GM10847 (cell line): ENCODE results near the gene ITPR3.

Experiments used
- POLR2A ChIP-seq: IDR thresholded peaks from 2 replicates; pipeline ENCODE4 v1.6.1; 2011; ENCODE audit not compliant: insufficient read length; ENCODE audit errors: extremely low read depth

Gene ITPR3

DNA sequence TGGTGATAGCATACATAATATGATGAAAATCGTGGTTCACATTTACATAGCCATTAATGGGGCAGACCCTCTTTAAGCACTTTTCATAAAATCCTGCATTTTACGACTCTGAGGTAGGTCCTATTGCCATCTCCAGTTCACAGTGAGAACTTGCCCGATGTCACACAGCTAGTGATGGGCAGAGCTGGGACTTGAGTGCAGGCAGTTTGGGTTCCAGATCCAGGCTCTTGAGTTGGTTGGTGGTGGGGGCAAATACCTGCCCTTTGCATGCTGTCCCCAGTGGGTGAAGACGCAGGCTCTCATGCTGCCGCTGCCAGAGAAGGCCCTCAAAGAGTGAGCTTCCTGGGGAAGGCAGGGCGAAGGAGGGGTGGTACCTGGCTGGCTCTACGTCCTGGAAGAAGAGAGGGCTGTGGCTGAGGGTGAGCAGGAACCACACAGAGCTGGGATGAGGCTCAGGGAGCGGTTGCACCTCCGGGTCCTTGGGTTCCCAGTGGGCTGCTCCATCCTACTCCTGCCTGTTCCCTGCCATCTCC lies 34.9 kb upstream of the ITPR3 start:
- no peak for TF ChIP-seq POLR2A

DNA sequence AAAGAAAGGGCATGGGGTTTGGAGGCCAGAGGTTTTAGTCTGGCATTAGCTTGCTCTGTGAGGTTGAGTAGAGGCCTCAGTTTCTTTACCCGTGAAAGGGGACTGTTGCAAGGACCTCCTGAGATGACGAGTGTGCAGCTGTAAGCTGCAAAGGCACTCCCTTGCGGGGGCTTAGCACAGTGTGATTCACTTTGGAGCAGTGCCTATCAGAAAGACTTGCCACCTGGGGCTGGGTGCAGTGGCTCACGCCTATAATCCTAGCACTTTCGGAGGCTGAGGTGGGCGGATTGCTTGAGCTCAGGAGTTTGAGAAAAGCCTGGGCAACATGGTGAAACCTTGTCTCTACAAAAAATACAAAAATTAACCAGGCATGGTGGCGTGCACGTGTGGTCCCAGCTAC lies 33.6 kb upstream of the ITPR3 start:
- TF ChIP-seq POLR2A: no peak

DNA sequence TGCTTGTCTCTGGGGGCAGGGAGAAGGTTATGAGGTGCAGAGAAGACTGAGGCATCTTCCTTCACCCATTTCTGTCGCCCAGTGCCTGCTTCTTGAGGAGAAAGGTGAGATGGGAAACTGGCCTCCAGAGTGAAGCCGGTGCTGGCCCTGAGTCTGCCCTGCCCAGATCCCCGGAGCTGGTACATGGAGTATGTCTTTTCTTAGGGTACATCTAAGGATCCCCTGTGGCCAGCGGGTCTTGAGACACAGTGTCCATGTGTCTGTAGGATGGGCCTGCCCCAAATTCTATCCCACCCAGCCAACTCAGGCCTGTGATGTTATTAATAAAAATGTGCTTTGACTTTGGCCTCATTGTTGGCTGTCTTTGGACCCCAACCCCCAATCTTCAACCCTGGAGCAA lies 32.2 kb upstream of the ITPR3 start:
- no peak for TF ChIP-seq POLR2A

DNA sequence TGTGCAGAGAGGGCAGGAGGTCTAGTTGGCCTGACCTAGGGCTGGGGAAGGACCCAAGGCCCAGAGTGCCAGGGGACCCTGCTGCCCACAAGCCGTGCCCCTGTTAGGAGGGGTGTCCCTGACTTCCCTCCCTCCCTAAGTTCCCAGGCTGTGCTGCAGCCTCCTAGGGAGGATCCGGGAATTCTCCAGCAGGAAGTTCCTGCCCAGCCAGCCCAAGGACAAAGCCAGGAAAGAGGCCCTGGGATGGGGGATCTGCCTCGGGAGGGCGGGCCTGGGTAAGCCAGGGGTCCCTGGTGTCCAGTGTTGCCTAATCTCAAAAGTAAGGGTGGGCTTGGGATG lies 31.8 kb upstream of the ITPR3 start:
- no peak for TF ChIP-seq POLR2A

DNA sequence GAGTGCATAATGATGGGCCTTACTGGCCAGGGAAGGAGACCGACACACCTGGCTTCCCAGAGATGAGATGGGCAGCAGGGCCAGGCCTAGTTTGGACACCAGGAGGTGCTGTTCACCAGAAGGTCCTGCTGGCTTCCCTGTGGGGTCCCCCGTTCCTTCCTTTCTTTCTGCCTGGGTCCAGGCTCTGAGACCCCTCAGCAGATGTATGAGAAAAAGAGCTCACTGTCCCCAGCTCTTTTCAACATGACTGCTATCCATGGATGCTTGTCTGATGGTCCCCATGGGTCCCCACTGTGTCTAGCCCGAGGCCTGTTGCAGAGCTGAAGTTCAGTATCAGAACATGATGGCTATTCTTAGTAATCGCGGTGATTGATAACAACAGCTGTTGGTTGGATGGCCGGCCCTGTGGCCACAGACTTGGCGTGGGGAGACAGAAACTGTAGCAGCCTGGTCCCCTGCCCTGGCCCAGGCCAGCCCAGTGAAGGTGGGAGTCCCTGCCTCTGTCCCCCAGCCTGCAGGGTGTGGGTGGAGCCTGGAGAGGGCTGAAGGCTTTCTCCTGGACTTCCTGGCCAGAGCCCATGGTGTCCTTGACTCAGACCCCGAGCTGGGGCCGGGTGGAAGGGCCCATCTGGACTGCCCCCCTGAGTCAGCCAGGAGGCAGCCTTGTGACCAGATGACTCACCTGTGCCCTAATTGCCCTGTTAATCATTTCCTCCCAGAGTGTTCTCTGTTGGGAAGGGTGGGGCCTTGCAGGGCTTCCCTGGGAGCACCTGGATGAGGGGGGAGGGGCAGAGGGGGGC lies 31.2 kb upstream of the ITPR3 start:
- no peak for TF ChIP-seq POLR2A

DNA sequence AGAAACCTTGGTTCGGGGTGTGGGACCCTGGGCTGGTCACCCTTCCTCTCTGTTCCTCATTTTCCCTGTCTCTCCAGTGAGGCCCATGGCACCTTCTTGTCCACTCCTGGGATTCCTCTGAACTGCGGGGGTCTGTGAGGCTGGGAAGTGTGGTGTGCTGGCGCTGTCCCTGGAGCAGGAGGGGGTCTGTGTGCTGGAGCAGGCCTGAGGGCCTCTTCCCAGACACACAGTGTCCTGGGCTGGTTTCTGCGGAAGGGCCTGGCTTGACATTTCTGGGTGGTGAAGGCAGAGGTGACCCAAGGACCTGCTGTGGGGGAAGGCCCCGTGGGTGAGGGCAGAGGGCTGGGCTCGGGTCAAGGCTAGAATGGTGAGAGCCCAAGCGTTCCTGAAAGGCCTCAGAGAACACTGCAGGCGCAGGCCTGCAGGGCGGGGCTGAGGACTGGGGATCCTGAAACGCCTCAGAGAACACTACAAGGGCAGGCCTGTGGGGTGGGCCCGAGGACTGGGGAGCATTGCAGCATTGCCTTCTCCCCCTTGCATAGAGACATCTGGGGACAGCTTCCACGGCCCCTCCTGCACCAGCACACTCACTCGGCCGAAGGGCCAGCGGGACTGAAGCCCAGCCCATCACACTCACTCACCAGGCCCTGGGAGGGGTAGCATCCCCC lies 30.5 kb upstream of the ITPR3 start:
- no peak for TF ChIP-seq POLR2A

DNA sequence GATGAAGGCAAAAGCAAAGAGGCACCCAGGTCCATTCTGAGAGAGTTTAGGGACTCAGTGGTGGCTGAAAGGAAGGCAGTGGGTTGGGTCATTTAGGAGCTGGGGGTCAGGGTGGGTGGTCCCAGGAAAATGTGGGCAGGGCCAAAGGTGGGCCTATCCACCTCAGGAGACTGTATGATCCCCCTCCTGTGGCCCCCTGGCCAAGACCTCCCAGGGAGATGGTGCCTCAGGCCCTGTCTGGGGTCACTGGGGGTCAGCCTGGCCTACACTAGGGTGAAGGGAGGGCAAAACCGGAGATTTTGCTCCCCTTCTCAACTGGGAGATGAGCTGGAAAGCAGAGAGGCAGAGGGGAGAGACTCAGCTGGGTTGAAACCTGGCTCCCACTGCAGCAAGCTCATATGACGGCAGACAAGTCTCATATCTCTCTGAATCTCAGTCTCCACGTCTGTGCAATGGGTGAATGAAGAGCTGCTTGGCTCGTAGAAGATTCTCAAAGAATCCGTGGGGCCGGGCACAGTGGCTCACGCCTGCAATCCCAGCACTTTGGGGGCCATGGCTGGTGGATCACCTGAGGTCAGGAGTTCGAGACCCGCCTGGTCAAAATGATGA lies 29.6 kb upstream of the ITPR3 start:
- no peak for TF ChIP-seq POLR2A

DNA sequence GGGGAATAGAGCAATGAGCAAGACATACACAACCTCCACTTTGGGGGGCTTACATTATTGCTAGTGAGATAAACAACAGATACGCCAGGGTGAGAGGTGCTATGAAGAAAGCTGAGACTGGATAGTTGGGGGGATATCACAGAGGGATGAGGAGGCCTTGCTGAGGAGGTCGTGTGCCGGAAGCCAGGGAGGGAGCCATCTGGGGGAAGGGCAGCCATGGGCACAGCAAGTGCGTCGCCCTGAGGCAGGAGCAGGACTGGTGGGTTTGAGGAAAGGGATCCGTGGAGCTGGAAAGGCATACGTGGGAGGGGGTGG lies 28.9 kb upstream of the ITPR3 start:
- no peak for TF ChIP-seq POLR2A

DNA sequence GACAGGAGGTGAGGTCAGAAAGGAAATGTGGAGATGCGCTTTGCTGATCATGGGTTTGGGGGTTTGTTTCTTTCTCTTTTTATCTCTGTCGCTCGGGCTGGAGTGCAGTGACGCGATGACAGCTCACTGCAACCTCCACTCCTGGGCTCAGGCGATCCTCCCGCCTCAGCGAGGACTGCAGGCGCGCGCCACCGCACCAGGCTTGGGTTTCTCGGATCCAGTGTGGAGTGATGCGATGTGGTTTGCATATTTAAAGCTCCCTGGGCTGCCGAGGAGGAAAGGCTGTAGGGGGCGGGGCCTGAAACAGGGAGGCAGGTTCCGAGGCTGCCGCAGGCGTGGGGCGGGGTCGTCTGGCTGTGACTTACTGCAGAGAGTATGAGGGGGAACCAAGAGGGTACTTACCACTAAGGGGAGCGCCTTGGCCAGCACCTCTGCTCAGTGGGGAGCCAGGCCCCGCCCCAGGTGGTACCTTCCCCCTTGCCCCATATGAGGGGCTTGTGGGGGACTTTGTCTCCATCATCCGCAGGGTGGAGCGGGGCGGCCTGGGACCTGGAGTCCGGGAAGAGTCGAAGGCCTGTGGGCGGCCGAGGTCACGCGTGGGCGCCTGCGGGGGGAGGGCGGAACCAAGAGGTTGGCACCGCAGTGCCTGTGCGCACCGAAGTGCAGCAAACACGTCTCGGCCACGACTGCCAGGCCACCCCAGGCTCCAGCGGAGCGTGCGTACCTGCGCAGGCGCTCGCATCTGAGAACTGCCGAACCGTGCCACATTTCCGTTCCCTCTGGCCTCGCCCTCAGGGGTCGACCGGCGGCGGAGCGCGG lies 28.3 kb upstream of the ITPR3 start:
- TF ChIP-seq POLR2A: no peak

DNA sequence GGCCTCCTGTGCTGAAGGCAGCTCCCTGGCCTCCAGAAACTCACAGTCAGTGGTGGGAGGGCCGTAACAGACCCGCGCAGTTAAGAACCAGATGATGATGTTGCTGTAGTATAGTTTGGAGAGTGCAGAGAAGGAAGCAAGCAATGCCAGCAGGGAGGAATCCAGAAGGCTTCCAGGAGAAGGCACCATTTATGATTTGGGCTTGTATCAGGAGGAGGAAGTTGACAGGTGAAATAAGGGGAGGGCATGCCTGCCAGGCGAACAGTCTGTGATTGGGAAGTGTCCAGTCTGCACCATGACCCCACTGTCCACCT lies 27.8 kb upstream of the ITPR3 start:
- TF ChIP-seq POLR2A: no peak

DNA sequence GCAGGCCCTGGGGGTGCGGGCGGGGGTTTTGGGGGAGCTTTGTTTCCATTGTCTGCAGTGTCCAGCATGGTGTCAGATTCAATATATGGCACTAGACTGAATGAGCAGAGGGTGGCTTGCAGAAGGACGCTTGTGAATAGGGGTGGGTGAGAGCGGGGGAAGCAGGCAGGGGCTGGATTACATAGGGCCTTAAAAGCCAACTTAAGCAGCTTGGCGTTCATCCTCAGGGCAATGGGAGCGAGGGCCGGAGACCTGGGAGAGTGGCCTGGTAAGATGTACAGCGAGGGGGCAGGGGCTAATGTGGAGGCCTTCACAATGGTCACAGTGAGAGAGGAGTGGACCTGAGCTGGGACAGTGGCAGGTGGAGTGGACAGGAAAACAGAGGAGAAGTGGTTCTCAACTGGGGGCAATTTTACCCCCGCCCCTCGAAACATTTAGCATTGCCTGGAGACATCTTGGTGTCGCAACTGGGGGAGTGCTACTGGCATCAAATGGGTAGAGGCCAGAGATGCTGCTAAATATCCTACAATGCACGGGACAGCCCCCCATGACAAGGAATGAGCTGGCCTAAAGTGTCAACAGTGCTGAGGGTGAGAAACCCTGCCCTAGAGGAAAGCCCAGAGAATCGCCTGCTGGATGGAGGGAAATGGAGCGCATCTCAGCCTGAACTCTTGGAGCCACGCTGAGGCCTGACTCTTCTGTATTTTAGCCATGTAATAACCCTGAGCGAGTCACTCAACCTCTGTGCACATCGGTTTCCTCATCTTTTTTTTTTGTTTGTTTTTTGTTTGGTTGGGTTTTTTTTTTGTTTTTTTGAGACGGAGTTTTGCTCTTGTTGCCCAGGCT lies 25.9 kb upstream of the ITPR3 start:
- no peak for TF ChIP-seq POLR2A

DNA sequence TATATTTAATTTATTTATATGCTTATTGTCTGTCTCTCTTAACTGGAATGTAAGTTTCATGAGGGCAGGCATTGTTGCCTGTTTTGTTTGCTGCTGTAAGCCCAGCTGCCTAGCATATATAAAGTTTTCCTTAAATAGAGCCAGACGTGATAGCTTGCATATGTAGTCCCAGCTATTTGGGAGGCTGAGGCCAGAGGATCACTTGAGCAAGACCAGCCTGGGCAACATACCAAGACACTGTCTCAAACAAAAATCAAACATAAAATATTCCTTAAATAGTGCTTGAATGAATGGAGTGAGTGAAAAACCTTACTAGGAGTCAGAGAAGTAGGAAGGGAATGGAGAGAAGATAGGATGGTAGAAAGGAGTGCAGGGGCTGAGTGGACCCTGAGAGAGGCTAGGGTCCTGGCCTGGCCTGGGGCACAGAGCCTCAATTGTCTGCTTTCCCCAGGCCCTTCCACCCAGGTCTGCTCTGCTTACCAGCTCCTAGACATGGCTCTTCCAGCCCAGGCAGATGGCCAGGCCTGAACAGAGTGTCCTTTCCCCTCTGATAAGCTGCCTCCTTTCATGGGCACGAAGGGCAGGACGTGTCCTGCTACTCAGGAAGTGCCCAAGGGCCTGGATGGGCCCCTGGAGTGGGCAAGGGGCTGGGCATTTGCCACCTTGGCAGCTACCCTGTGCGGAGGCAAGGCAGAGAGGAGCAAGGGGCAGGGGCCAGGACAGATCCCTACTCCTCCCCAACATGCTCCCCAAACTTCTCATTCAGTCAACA lies 23.4 kb upstream of the ITPR3 start:
- TF ChIP-seq POLR2A: no peak

DNA sequence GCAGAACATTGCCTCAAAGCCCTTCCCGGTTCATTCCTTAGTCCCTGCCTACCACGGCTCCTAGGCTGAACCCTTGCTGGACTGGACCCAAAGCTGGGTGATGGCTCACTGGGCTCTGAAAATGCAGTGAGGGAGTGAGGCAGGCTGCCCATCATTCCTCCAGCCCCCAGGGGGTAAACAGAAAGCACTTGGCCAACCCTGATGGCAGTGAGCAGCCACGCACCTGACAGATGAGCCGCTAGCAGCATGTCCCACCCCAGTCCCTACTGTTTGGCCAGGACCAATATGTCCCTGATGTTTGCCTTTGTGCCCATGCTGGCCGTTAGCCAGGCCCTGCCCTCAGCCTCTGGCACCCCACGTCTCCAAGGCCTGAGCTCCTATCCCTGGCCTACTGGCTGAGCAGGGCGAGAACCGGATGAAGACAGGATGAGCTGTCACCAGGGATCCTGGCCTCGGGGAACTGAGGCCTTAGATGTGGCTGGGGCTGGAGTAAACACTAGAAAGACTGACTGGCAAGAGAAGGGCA lies 21.6 kb upstream of the ITPR3 start:
- TF ChIP-seq POLR2A: no peak

DNA sequence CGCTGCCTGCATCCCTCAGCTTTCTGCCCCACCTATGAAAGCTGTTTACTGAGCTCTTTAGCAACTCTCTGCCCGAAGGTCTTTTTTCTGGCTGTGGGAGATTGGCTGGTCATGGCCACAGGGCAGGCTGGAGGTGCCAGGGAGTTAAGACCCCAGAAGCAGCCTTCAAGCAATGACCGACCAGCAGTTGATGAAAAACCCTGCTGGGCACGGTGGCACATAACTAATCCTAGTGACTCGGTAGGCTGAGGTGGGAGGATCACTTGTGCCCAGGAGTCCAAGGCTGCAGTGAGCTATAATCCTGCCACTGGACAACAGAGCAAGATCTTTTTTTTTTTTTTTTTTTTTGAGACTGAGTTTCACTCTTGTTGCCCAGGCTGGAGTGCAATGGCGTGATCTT lies 20.4 kb upstream of the ITPR3 start:
- no peak for TF ChIP-seq POLR2A
